MCF 10A (cell line): ENCODE measurements around the gene TFDP1. TPM values are rescaled to one million over a fixed set of nuclear protein-coding genes. Genes with fewer than 3 reads are reported as not detected.

Experiments used
- BruUV-seq: library from RNA; stranded (reverse); fragments of 400-500 nt; replicated peaks from 2 replicates; lab custom pipeline; 2021; lab: Mats Ljungman, UMichigan
- CTCF ChIA-PET: fragments of 300-600 bp; sonication (Branson Sonifier 250); formaldehyde crosslinking; extraction: SDS; loops from one replicate; lab custom pipeline; 2021; ENCODE audit warnings: antibody characterized with exemption, inconsistent platforms; lab: Yijun Ruan, JAX
- POLR2A ChIA-PET: fragments of 300-600, 350-650 bp; sonication (Branson Sonifier 250); formaldehyde crosslinking; extraction: SDS; loops from one replicate; lab custom pipeline; 2020; ENCODE audit warnings: antibody characterized with exemption, inconsistent platforms; lab: Yijun Ruan, JAX
- DNase-seq: peaks from one replicate; pipeline ENCODE4 v3.0.0-alpha.2; 2018; ENCODE audit not compliant: unreplicated experiment
- H3K27ac Mint-ChIP-seq: one replicate; pipeline ENCODE4 v1.8.0; 2022; ENCODE audit warnings: mild to moderate bottlenecking, low read depth, mixed read lengths; ENCODE audit not compliant: unreplicated experiment
- H3K27me3 Mint-ChIP-seq: one replicate; pipeline ENCODE4 v1.8.0; 2022; ENCODE audit warnings: mixed read lengths; ENCODE audit not compliant: insufficient read depth, unreplicated experiment
- H3K36me3 Mint-ChIP-seq: one replicate; pipeline ENCODE4 v1.8.0; 2022; ENCODE audit warnings: mild to moderate bottlenecking, moderate library complexity, mixed read lengths; ENCODE audit not compliant: insufficient read depth, unreplicated experiment
- H3K4me1 Mint-ChIP-seq: one replicate; pipeline ENCODE4 v1.8.0; 2022; ENCODE audit warnings: mixed read lengths; ENCODE audit not compliant: insufficient read depth, unreplicated experiment
- H3K4me3 Mint-ChIP-seq: one replicate; pipeline ENCODE4 v1.8.0; 2022; ENCODE audit warnings: mild to moderate bottlenecking, moderate library complexity, mixed read lengths; ENCODE audit not compliant: unreplicated experiment
- H3K9me3 Mint-ChIP-seq: one replicate; pipeline ENCODE4 v1.8.0; 2022; ENCODE audit warnings: mixed read lengths; ENCODE audit not compliant: unreplicated experiment
- CTCF ChIP-seq: fragments of 200-600 bp; IDR thresholded peaks from one replicate; pipeline ENCODE4 v1.8.0; 2022; ENCODE audit warnings: antibody characterized with exemption, mild to moderate bottlenecking; ENCODE audit not compliant: unreplicated experiment
- intact Hi-C: fragments of 100-400 bp; cut with micrococcal nuclease; formaldehyde crosslinking; loops from 2 replicates; pipeline ENCODE4 v1.14.1; 2022
- total RNA-seq: library from RNA; stranded (reverse); gene quantifications from 2 replicates; pipeline ENCODE4 v1.2.3, GENCODE V29; 2022

TFDP1 gene
- total RNA-seq, 1 experiment from 2014 or later = 100 TPM

DNA sequence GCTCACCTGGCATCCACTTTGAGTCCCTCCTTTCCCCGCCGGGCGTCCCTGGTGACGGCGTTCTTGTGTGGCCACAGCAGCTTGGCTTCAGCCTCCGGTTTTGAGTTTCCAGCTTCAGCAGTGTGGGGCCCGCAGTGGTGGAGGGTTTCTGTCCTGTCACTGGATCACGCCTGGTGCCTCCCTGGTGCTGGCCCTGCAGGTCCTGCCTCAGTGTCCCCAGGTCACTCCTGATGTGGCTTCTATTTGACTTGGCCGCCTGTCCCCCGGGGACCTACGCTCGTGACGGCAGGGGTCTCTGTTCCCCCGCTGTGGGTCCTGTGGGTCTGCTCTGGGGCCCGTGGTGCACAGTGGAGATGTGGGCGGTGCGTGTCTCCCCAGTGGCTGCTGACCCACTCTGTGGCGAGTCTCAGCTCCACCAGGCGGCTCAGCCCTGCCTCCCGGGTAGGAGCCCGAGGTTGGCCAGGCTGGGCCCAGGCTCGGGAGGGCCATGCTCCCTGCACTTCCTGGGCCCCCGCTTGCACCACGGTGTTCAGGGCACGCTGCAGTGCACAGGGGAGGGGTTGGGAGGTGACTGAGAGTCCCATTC lies 71.5 kb downstream of the TFDP1 start:
- Mint-ChIP-seq H3K36me3 (no peaks in the 10 kb centered on the region), H3K4me1 (no peaks in the 10 kb centered on the region), H3K9me3 (peaks cover 7% of the 10 kb centered on the region), H3K27ac (no peak overlapping the region), H3K4me3 (no peak overlapping the region), H3K27me3 (peaks cover 14% of the 10 kb centered on the region)
- no peak for DNase-seq
- CTCF ChIA-PET = interaction anchor here (0.5 to 0.6 kb wide), 2 partner anchors 479 to 953 kb away, joined by 3 read pairs; no protein-coding TSS in a partner anchor
- intact Hi-C loops = no loop called here
- no peak for TF ChIP-seq CTCF
- no TSS peak for BruUV-seq
- POLR2A ChIA-PET = no interaction called here

GRCh38 chr13:113656831-113657671 lies 72.5 kb downstream of the TFDP1 start:
- ChIA-PET CTCF (interaction anchor here (0.6 kb wide), 1 partner anchor 478 kb away, joined by 3 read pairs; no protein-coding TSS in a partner anchor), POLR2A (no interaction called here)
- BruUV-seq = no TSS peak
- no peak for DNase-seq
- H3K4me3 Mint-ChIP-seq = no peak overlapping the region
- H3K36me3 Mint-ChIP-seq = no peaks in the 10 kb centered on the region
- H3K27me3 Mint-ChIP-seq = peaks cover 16% of the 10 kb centered on the region
- no peak for TF ChIP-seq CTCF
- peaks cover 17% of the 10 kb centered on the region for H3K9me3 Mint-ChIP-seq
- no peak overlapping the region for H3K27ac Mint-ChIP-seq
- H3K4me1 Mint-ChIP-seq = no peaks in the 10 kb centered on the region
- intact Hi-C loops = no loop called here

GRCh38 chr13:113657851-113658741 lies 73.5 kb downstream of the TFDP1 start, which contains the start of gene ATP4B:
TSS of gene ATP4B (minus strand) at chr13:113658198. CDS start at chr13:113658144, 54 bp downstream.
- POLR2A ChIA-PET = no interaction called here
- Mint-ChIP-seq H3K36me3 (no peaks in the 10 kb centered on the region), H3K4me3 (no peak within 1 kb of the TSS), H3K27me3 (peaks cover 16% of the 10 kb centered on the region), H3K4me1 (no peaks in the 10 kb centered on the region), H3K9me3 (peaks cover 19% of the 10 kb centered on the region), H3K27ac (no peak within 1 kb of the TSS)
- TF ChIP-seq CTCF = no peak
- no peak for DNase-seq
- no TSS peak for BruUV-seq
- intact Hi-C loops = no loop called here
- CTCF ChIA-PET = no interaction called here
